ENCODE measurements around the gene DPP10.

Gene DPP10

GRCh38 chr2:114821055-114821454, 378.6 kb downstream of the DPP10 start:
- no peaks in the 10 kb centered on the region for H3K9me3 ChIP-seq (ENCODE audit: low read length)
- H3K36me3 ChIP-seq (ENCODE audit: insufficient read depth, low read length) = no peaks in the 10 kb centered on the region
- no peak overlapping the region for H3K4me3 ChIP-seq (ENCODE audit: low read depth in 1 of 2, low read length in 2 of 2)
- H3K4me1 ChIP-seq (ENCODE audit: insufficient read depth, low read length) = no peaks in the 10 kb centered on the region
- no peak overlapping the region for H3K9ac ChIP-seq (ENCODE audit: low read length)
- H3K27ac ChIP-seq (ENCODE audit: low read depth, low read length) = no peak overlapping the region
- no peaks in the 10 kb centered on the region for H3K27me3 ChIP-seq (ENCODE audit: control insufficient read depth in 1 of 2, insufficient read depth in 2 of 2, low read length in 2 of 2)

- Histone ChIP-seq H3K9ac (ENCODE audit: low read length) (no peak overlapping the region), H3K27ac (ENCODE audit: low read depth, low read length) (no peak overlapping the region), H3K36me3 (ENCODE audit: insufficient read depth, low read length) (no peaks in the 10 kb centered on the region), H3K9me3 (ENCODE audit: low read length) (no peaks in the 10 kb centered on the region), H3K4me3 (ENCODE audit: low read depth in 1 of 2, low read length in 2 of 2) (no peak overlapping the region), H3K4me1 (ENCODE audit: insufficient read depth, low read length) (no peaks in the 10 kb centered on the region), H3K27me3 (ENCODE audit: control insufficient read depth in 1 of 2, insufficient read depth in 2 of 2, low read length in 2 of 2) (no peaks in the 10 kb centered on the region)
These were observed 401.5 kb downstream of the DPP10 start for GRCh38 chr2:114843963-114844362.

GRCh38 chr2:114857196-114857595, 414.8 kb downstream of the DPP10 start:
- Histone ChIP-seq H3K9ac (ENCODE audit: low read length) (no peak overlapping the region), H3K9me3 (ENCODE audit: low read length) (no peaks in the 10 kb centered on the region), H3K27me3 (ENCODE audit: control insufficient read depth in 1 of 2, insufficient read depth in 2 of 2, low read length in 2 of 2) (no peaks in the 10 kb centered on the region), H3K27ac (ENCODE audit: low read depth, low read length) (no peak overlapping the region), H3K4me3 (ENCODE audit: low read depth in 1 of 2, low read length in 2 of 2) (no peak overlapping the region), H3K4me1 (ENCODE audit: insufficient read depth, low read length) (no peaks in the 10 kb centered on the region), H3K36me3 (ENCODE audit: insufficient read depth, low read length) (no peaks in the 10 kb centered on the region)

GRCh38 chr2:114859726-114860510, 417.5 kb downstream of the DPP10 start:
- Histone ChIP-seq H3K9ac (ENCODE audit: low read length) (no peak overlapping the region), H3K9me3 (ENCODE audit: low read length) (no peaks in the 10 kb centered on the region), H3K4me1 (ENCODE audit: insufficient read depth, low read length) (no peaks in the 10 kb centered on the region), H3K4me3 (ENCODE audit: low read depth in 1 of 2, low read length in 2 of 2) (no peak overlapping the region), H3K27me3 (ENCODE audit: control insufficient read depth in 1 of 2, insufficient read depth in 2 of 2, low read length in 2 of 2) (no peaks in the 10 kb centered on the region), H3K36me3 (ENCODE audit: insufficient read depth, low read length) (no peaks in the 10 kb centered on the region), H3K27ac (ENCODE audit: low read depth, low read length) (no peak overlapping the region)

GRCh38 chr2:114862243-114862642, 419.8 kb downstream of the DPP10 start:
- H3K9me3 ChIP-seq (ENCODE audit: low read length) = no peaks in the 10 kb centered on the region
- no peak overlapping the region for H3K4me3 ChIP-seq (ENCODE audit: low read depth in 1 of 2, low read length in 2 of 2)
- no peak overlapping the region for H3K27ac ChIP-seq (ENCODE audit: low read depth, low read length)
- H3K27me3 ChIP-seq (ENCODE audit: control insufficient read depth in 1 of 2, insufficient read depth in 2 of 2, low read length in 2 of 2) = no peaks in the 10 kb centered on the region
- no peak overlapping the region for H3K9ac ChIP-seq (ENCODE audit: low read length)
- H3K36me3 ChIP-seq (ENCODE audit: insufficient read depth, low read length) = no peaks in the 10 kb centered on the region
- H3K4me1 ChIP-seq (ENCODE audit: insufficient read depth, low read length) = no peaks in the 10 kb centered on the region

GRCh38 chr2:114864901-114865300, 422.5 kb downstream of the DPP10 start:
- Histone ChIP-seq H3K4me1 (ENCODE audit: insufficient read depth, low read length) (no peaks in the 10 kb centered on the region), H3K27ac (ENCODE audit: low read depth, low read length) (no peak overlapping the region), H3K9me3 (ENCODE audit: low read length) (no peaks in the 10 kb centered on the region), H3K9ac (ENCODE audit: low read length) (no peak overlapping the region), H3K27me3 (ENCODE audit: control insufficient read depth in 1 of 2, insufficient read depth in 2 of 2, low read length in 2 of 2) (no peaks in the 10 kb centered on the region), H3K36me3 (ENCODE audit: insufficient read depth, low read length) (no peaks in the 10 kb centered on the region), H3K4me3 (ENCODE audit: low read depth in 1 of 2, low read length in 2 of 2) (no peak overlapping the region)

- Histone ChIP-seq H3K27ac (ENCODE audit: low read depth, low read length) (no peak overlapping the region), H3K27me3 (ENCODE audit: control insufficient read depth in 1 of 2, insufficient read depth in 2 of 2, low read length in 2 of 2) (no peaks in the 10 kb centered on the region), H3K9me3 (ENCODE audit: low read length) (no peaks in the 10 kb centered on the region), H3K4me3 (ENCODE audit: low read depth in 1 of 2, low read length in 2 of 2) (no peak overlapping the region), H3K36me3 (ENCODE audit: insufficient read depth, low read length) (no peaks in the 10 kb centered on the region), H3K9ac (ENCODE audit: low read length) (no peak overlapping the region), H3K4me1 (ENCODE audit: insufficient read depth, low read length) (no peaks in the 10 kb centered on the region)
These were observed 437.6 kb downstream of the DPP10 start for GRCh38 chr2:114880046-114880445.

- no peak overlapping the region for H3K9ac ChIP-seq (ENCODE audit: low read length)
- no peaks in the 10 kb centered on the region for H3K36me3 ChIP-seq (ENCODE audit: insufficient read depth, low read length)
- H3K4me3 ChIP-seq (ENCODE audit: low read depth in 1 of 2, low read length in 2 of 2) = no peak overlapping the region
- H3K27me3 ChIP-seq (ENCODE audit: control insufficient read depth in 1 of 2, insufficient read depth in 2 of 2, low read length in 2 of 2) = no peaks in the 10 kb centered on the region
- no peaks in the 10 kb centered on the region for H3K4me1 ChIP-seq (ENCODE audit: insufficient read depth, low read length)
- H3K9me3 ChIP-seq (ENCODE audit: low read length) = no peaks in the 10 kb centered on the region
- H3K27ac ChIP-seq (ENCODE audit: low read depth, low read length) = no peak overlapping the region
These were observed 477.5 kb downstream of the DPP10 start for GRCh38 chr2:114919985-114920384.

- Histone ChIP-seq H3K9me3 (ENCODE audit: low read length) (no peaks in the 10 kb centered on the region), H3K36me3 (ENCODE audit: insufficient read depth, low read length) (no peaks in the 10 kb centered on the region), H3K4me3 (ENCODE audit: low read depth in 1 of 2, low read length in 2 of 2) (no peak overlapping the region), H3K9ac (ENCODE audit: low read length) (no peak overlapping the region), H3K4me1 (ENCODE audit: insufficient read depth, low read length) (no peaks in the 10 kb centered on the region), H3K27me3 (ENCODE audit: control insufficient read depth in 1 of 2, insufficient read depth in 2 of 2, low read length in 2 of 2) (no peaks in the 10 kb centered on the region), H3K27ac (ENCODE audit: low read depth, low read length) (no peak overlapping the region)
These were observed 479.6 kb downstream of the DPP10 start for GRCh38 chr2:114922076-114922475.

GRCh38 chr2:114925296-114926255, 483.1 kb downstream of the DPP10 start:
- Histone ChIP-seq H3K36me3 (ENCODE audit: insufficient read depth, low read length) (no peaks in the 10 kb centered on the region), H3K4me3 (ENCODE audit: low read depth in 1 of 2, low read length in 2 of 2) (no peak overlapping the region), H3K9ac (ENCODE audit: low read length) (no peak overlapping the region), H3K27me3 (ENCODE audit: control insufficient read depth in 1 of 2, insufficient read depth in 2 of 2, low read length in 2 of 2) (no peaks in the 10 kb centered on the region), H3K4me1 (ENCODE audit: insufficient read depth, low read length) (no peaks in the 10 kb centered on the region), H3K9me3 (ENCODE audit: low read length) (no peaks in the 10 kb centered on the region), H3K27ac (ENCODE audit: low read depth, low read length) (no peak overlapping the region)

- H3K9ac ChIP-seq (ENCODE audit: low read length) = no peak overlapping the region
- H3K4me3 ChIP-seq (ENCODE audit: low read depth in 1 of 2, low read length in 2 of 2) = no peak overlapping the region
- H3K4me1 ChIP-seq (ENCODE audit: insufficient read depth, low read length) = no peaks in the 10 kb centered on the region
- H3K9me3 ChIP-seq (ENCODE audit: low read length) = no peaks in the 10 kb centered on the region
- H3K27me3 ChIP-seq (ENCODE audit: control insufficient read depth in 1 of 2, insufficient read depth in 2 of 2, low read length in 2 of 2) = no peaks in the 10 kb centered on the region
- no peak overlapping the region for H3K27ac ChIP-seq (ENCODE audit: low read depth, low read length)
- no peaks in the 10 kb centered on the region for H3K36me3 ChIP-seq (ENCODE audit: insufficient read depth, low read length)
These were observed 483.9 kb downstream of the DPP10 start for GRCh38 chr2:114926303-114926702.
